Neural progenitor cell (in vitro differentiated cells): Measurements from ENCODE around the gene TRIM66. TPM values are rescaled to one million over a fixed set of nuclear protein-coding genes. Genes with fewer than 3 reads are reported as not detected.

Experiments
- DNase-seq: peaks from one replicate; pipeline ENCODE4 v3.0.0-alpha.2; 2016; ENCODE audit warnings: low spot score
- H2AFZ ChIP-seq: fragments of 200-600 bp; sonication (generic); replicated peaks from 2 replicates; pipeline ENCODE4 v1.6.1; 2016; ENCODE audit warnings: antibody characterized with exemption
- H3F3A ChIP-seq: fragments of 200-600 bp; sonication (generic); 2 replicates; pipeline ENCODE4 v1.6.1; 2016; ENCODE audit warnings: antibody characterized with exemption, low read depth
- H3K27ac ChIP-seq: fragments of 200-600 bp; sonication (generic); 2 replicates; pipeline ENCODE4 v1.5.1; 2016; ENCODE audit warnings: mild to moderate bottlenecking
- H3K27me3 ChIP-seq: fragments of 200-600 bp; sonication (generic); 2 replicates; pipeline ENCODE4 v1.6.1; 2016; ENCODE audit warnings: mild to moderate bottlenecking, moderate library complexity
- H3K36me3 ChIP-seq: fragments of 200-600 bp; sonication (generic); 2 replicates; pipeline ENCODE4 v1.5.1; 2016
- H3K4me1 ChIP-seq: fragments of 200-600 bp; sonication (generic); 2 replicates; pipeline ENCODE4 v1.6.1; 2016; ENCODE audit warnings: mixed run types
- H3K4me2 ChIP-seq: fragments of 200-600 bp; sonication (generic); 2 replicates; pipeline ENCODE4 v1.6.1; 2016
- H3K4me3 ChIP-seq: fragments of 200-600 bp; sonication (generic); 2 replicates; pipeline ENCODE4 v1.5.1; 2016
- H3K79me2 ChIP-seq: fragments of 200-600 bp; sonication (generic); 2 replicates; pipeline ENCODE4 v1.6.1; 2016; ENCODE audit warnings: low read depth
- H3K9ac ChIP-seq: fragments of 200-600 bp; sonication (generic); 2 replicates; pipeline ENCODE4 v1.6.1; 2016
- H3K9me3 ChIP-seq: fragments of 200-600 bp; sonication (generic); 2 replicates; pipeline ENCODE4 v1.5.1; 2016; ENCODE audit warnings: low read depth
- H4K20me1 ChIP-seq: fragments of 200-600 bp; sonication (generic); 2 replicates; pipeline ENCODE4 v1.6.1; 2016; ENCODE audit warnings: low read depth
- H3K27ac Mint-ChIP-seq: 3 replicates; pipeline ENCODE4 v1.8.0; 2021; ENCODE audit warnings: mixed read lengths
- H3K27me3 Mint-ChIP-seq: 2 replicates; pipeline ENCODE4 v1.8.0; 2022; ENCODE audit warnings: low read depth, mild to moderate bottlenecking, inconsistent platforms, moderate library complexity, mixed read lengths; ENCODE audit not compliant: insufficient read depth
- H3K36me3 Mint-ChIP-seq: 3 replicates; pipeline ENCODE4 v1.8.0; 2021; ENCODE audit warnings: mixed read lengths
- H3K4me1 Mint-ChIP-seq: 3 replicates; pipeline ENCODE4 v1.8.0; 2021; ENCODE audit warnings: mixed read lengths
- H3K4me3 Mint-ChIP-seq: 3 replicates; pipeline ENCODE4 v1.8.0; 2021; ENCODE audit warnings: mild to moderate bottlenecking, moderate library complexity, mixed read lengths
- H3K9me3 Mint-ChIP-seq: 3 replicates; pipeline ENCODE4 v1.8.0; 2020; ENCODE audit warnings: mixed read lengths
- CTCF ChIP-seq: fragments of 200-600 bp; sonication (generic); IDR thresholded peaks from 2 replicates; pipeline ENCODE4 v1.5.1; 2017; ENCODE audit warnings: antibody characterized with exemption, mild to moderate bottlenecking
- EZH2 ChIP-seq: fragments of 200-600 bp; sonication (generic); IDR thresholded peaks from 2 replicates; pipeline ENCODE4 v1.6.1; 2017; ENCODE audit warnings: antibody characterized with exemption, mild to moderate bottlenecking, moderate library complexity
- EZH2phosphoT487 ChIP-seq: fragments of 200-600 bp; sonication (generic); IDR thresholded peaks from 2 replicates; pipeline ENCODE4 v1.6.1; 2017; ENCODE audit warnings: antibody characterized with exemption
- total RNA-seq: library from RNA; depleted of rRNA; stranded (reverse); fragments of >200 nt; gene quantifications from 2 replicates; pipeline ENCODE4 v1.2.3, GENCODE V29; 2015; ENCODE audit warnings: low replicate concordance

TRIM66 gene
- total RNA-seq, 1 donor from 2014 or later = 0.95 TPM

DNA sequence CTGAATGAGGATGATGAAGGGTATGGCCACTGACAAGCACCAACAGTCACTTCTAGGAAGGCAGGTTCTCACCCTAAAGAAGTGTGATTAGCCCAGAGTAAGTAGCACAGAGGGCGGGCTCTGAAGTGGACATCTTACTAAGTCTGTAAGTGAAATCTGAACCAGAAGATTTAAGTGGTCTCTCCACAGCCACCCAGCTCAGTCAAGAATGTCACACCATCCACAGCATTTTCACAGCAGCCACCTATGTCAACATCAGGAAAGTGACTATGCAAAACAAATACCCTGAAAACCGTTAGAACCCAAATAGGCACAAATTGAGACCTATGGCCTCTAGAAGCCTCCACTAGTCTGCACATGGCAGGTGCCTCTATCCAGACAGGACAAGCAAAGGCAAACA is 65.4 kb downstream of the TRIM66 start:
- Histone ChIP-seq H3K27me3 (no peaks in the 10 kb centered on the region), H3K4me3 (no peak overlapping the region), H3K9ac (no peak overlapping the region), H3K4me1 (peaks cover 4% of the 10 kb centered on the region), H3F3A (no peaks in the 10 kb centered on the region), H3K4me2 (no peak overlapping the region), H2AFZ (no peak overlapping the region), H3K9me3 (no peaks in the 10 kb centered on the region), H3K27ac (no peak overlapping the region), H3K36me3 (no peaks in the 10 kb centered on the region), H3K79me2 (no peaks in the 10 kb centered on the region), H4K20me1 (no peaks in the 10 kb centered on the region)
- TF ChIP-seq EZH2phosphoT487 = no peak
- no peak for TF ChIP-seq CTCF
- no peak for TF ChIP-seq EZH2
- H3K27me3 Mint-ChIP-seq = no peaks in the 10 kb centered on the region
- H3K27ac Mint-ChIP-seq = no peak overlapping the region
- no peak for DNase-seq
- H3K36me3 Mint-ChIP-seq = no peaks in the 10 kb centered on the region
- H3K9me3 Mint-ChIP-seq = no peaks in the 10 kb centered on the region
- peaks cover 14% of the 10 kb centered on the region for H3K4me1 Mint-ChIP-seq
- H3K4me3 Mint-ChIP-seq = no peak overlapping the region

- Histone ChIP-seq H3K79me2 (no peaks in the 10 kb centered on the region), H3K27ac (no peak overlapping the region), H3K4me3 (no peak overlapping the region), H2AFZ (no peak overlapping the region), H3F3A (no peaks in the 10 kb centered on the region), H3K4me2 (no peak overlapping the region), H3K9me3 (no peaks in the 10 kb centered on the region), H4K20me1 (no peaks in the 10 kb centered on the region), H3K36me3 (no peaks in the 10 kb centered on the region), H3K4me1 (peaks cover 4% of the 10 kb centered on the region), H3K27me3 (no peaks in the 10 kb centered on the region), H3K9ac (no peak overlapping the region)
- no peaks in the 10 kb centered on the region for H3K36me3 Mint-ChIP-seq
- H3K27ac Mint-ChIP-seq = no peak overlapping the region
- H3K4me3 Mint-ChIP-seq = no peak overlapping the region
- no peaks in the 10 kb centered on the region for H3K27me3 Mint-ChIP-seq
- TF ChIP-seq EZH2 (no peak), EZH2phosphoT487 (no peak), CTCF (no peak)
- H3K4me1 Mint-ChIP-seq = peaks cover 18% of the 10 kb centered on the region
- no peak for DNase-seq
- no peaks in the 10 kb centered on the region for H3K9me3 Mint-ChIP-seq
Measured at GRCh38 chr11:8615291-8616032, 67.0 kb downstream of the TRIM66 start.

GRCh38 chr11:8614497-8614896 is 68.0 kb downstream of the TRIM66 start:
- Mint-ChIP-seq H3K4me3 (no peak overlapping the region), H3K36me3 (no peaks in the 10 kb centered on the region), H3K4me1 (peaks cover 24% of the 10 kb centered on the region), H3K9me3 (no peaks in the 10 kb centered on the region), H3K27ac (no peak overlapping the region), H3K27me3 (no peaks in the 10 kb centered on the region)
- H3K9me3 ChIP-seq = no peaks in the 10 kb centered on the region
- no peak overlapping the region for H2AFZ ChIP-seq
- no peaks in the 10 kb centered on the region for H3K27me3 ChIP-seq
- H3K27ac ChIP-seq = no peak overlapping the region
- H3K4me3 ChIP-seq = no peak overlapping the region
- H3K4me1 ChIP-seq = peaks cover 4% of the 10 kb centered on the region
- H3F3A ChIP-seq = no peaks in the 10 kb centered on the region
- no peak overlapping the region for H3K4me2 ChIP-seq
- no peaks in the 10 kb centered on the region for H3K36me3 ChIP-seq
- TF ChIP-seq EZH2phosphoT487 (no peak), EZH2 (no peak), CTCF (no peak)
- H3K79me2 ChIP-seq = no peaks in the 10 kb centered on the region
- no peaks in the 10 kb centered on the region for H4K20me1 ChIP-seq
- DNase-seq = no peak
- H3K9ac ChIP-seq = no peak overlapping the region
